ENCODE results near the gene APOA1.

APOA1 gene

GRCh38 chr11:116786966-116787365 is 50.5 kb downstream of the APOA1 start:
- no peak for DNase-seq

GRCh38 chr11:116786326-116786725 is 51.1 kb downstream of the APOA1 start:
- DNase-seq, result no peak
